ENCODE measurements around the gene SLC9A1. TPM values are rescaled to one million over a fixed set of nuclear protein-coding genes. Genes with fewer than 3 reads are reported as not detected.
A peak's percentile ranks its signal among the peaks of the same experiment; 100 is the strongest.

The SLC9A1 gene
- total RNA-seq, 1 donor from 2014 or later = 34.2 TPM

DNA sequence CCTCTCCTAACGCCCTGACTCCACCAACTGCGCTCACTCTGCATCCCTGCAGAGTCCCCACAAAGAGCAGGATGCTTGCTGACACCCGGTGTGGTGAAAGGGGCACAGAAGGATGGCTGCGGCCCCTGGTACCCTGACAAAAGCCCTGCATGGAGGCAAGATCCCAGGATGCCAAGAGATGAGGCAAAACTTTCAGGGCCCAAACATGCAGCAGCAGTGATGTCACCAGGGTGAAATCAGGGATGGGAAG is 36.6 kb downstream of the SLC9A1 start:
- Mint-ChIP-seq H3K27ac (ENCODE audit: unreplicated experiment) (peak overlapping the region; percentile 91), H3K27me3 (ENCODE audit: unreplicated experiment) (no peaks in the 10 kb centered on the region), H3K9me3 (ENCODE audit: unreplicated experiment) (no peaks in the 10 kb centered on the region), H3K4me3 (ENCODE audit: unreplicated experiment) (no peak overlapping the region), H3K4me1 (ENCODE audit: unreplicated experiment) (peaks cover 47% of the 10 kb centered on the region), H3K36me3 (ENCODE audit: unreplicated experiment) (peaks cover 5% of the 10 kb centered on the region)
- DNase-seq (ENCODE audit: extremely low spot score, unreplicated experiment) = no peak
- TF ChIP-seq CTCF (IDR thresholded peaks at IDR 0.05) = no peak

DNA sequence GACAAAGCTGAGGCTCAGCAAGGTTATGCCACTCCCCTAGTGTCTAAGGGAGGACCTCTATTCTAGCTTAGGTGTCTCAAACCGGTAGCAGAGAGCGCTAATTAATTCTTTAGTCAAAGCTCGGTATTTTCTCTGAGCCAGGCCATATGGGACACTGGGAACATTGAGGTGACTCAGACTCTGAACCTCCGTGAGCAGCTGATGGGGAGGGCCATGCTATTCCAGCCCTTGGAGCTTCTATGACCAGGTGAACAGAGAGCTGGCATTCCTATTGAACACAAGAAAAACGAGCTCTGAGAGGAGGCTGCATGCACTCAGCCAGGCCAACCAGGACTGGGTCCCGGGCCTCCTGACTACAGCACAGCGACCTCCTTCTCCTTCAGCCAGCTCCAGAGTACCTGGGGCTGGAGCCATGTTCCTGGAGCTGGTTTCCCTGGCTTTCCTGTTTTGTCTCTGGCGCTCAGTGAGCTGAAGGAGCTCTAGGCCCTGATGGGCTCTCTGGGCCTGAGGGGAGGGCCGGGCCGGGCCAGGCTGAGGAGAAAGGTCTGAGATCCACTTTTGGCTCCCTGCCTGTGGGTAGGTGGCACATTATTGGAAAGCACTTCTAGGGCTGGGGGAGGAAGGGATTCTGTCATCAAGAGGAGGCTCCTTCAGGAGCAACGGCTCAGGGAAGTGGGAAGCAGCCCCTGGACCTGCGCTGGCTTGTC is 37.0 kb downstream of the SLC9A1 start:
- H3K9me3 Mint-ChIP-seq (ENCODE audit: unreplicated experiment) = no peaks in the 10 kb centered on the region
- H3K27me3 Mint-ChIP-seq (ENCODE audit: unreplicated experiment) = no peaks in the 10 kb centered on the region
- no peak for TF ChIP-seq CTCF (IDR thresholded peaks at IDR 0.05)
- H3K4me3 Mint-ChIP-seq (ENCODE audit: unreplicated experiment) = no peak overlapping the region
- H3K36me3 Mint-ChIP-seq (ENCODE audit: unreplicated experiment) = peaks cover 5% of the 10 kb centered on the region
- peaks cover 44% of the 10 kb centered on the region for H3K4me1 Mint-ChIP-seq (ENCODE audit: unreplicated experiment)
- H3K27ac Mint-ChIP-seq (ENCODE audit: unreplicated experiment) = peak overlapping the region; percentile 91
- DNase-seq (ENCODE audit: extremely low spot score, unreplicated experiment) = no peak

DNA sequence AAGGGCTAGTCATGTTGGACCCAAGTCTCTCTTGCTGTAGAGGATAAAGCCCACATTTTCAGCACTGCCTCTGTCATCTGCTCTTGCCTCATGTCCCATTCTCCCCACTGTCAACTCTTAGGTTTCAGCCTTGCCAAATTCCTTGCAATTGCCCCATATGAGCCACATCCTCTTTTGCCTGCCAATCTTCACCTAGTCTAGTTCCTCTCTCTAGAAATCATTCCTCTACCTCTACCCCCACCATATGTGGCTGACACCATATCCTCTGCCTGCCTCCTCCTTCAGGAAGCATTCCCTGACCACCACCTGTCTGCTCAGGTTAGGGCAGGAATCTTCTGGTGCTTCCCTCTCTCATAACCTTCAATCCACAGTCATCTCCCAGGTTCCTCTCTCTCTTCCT is 38.2 kb downstream of the SLC9A1 start:
- Mint-ChIP-seq H3K4me1 (ENCODE audit: unreplicated experiment) (peaks cover 43% of the 10 kb centered on the region), H3K36me3 (ENCODE audit: unreplicated experiment) (peaks cover 5% of the 10 kb centered on the region), H3K27me3 (ENCODE audit: unreplicated experiment) (no peaks in the 10 kb centered on the region), H3K4me3 (ENCODE audit: unreplicated experiment) (no peak overlapping the region), H3K27ac (ENCODE audit: unreplicated experiment) (peak overlapping the region; percentile 58), H3K9me3 (ENCODE audit: unreplicated experiment) (no peaks in the 10 kb centered on the region)
- TF ChIP-seq CTCF (IDR thresholded peaks at IDR 0.05) = no peak
- DNase-seq (ENCODE audit: extremely low spot score, unreplicated experiment) = no peak

GRCh38 chr1:27116232-27116631 is 38.7 kb downstream of the SLC9A1 start:
- Mint-ChIP-seq H3K4me3 (ENCODE audit: unreplicated experiment) (no peak overlapping the region), H3K4me1 (ENCODE audit: unreplicated experiment) (peaks cover 42% of the 10 kb centered on the region), H3K9me3 (ENCODE audit: unreplicated experiment) (no peaks in the 10 kb centered on the region), H3K36me3 (ENCODE audit: unreplicated experiment) (peaks cover 5% of the 10 kb centered on the region), H3K27ac (ENCODE audit: unreplicated experiment) (no peak overlapping the region), H3K27me3 (ENCODE audit: unreplicated experiment) (no peaks in the 10 kb centered on the region)
- no peak for TF ChIP-seq CTCF (IDR thresholded peaks at IDR 0.05)
- DNase-seq (ENCODE audit: extremely low spot score, unreplicated experiment) = no peak

GRCh38 chr1:27114546-27114945 is 40.4 kb downstream of the SLC9A1 start:
- no peak for TF ChIP-seq CTCF (IDR thresholded peaks at IDR 0.05)
- Mint-ChIP-seq H3K27me3 (ENCODE audit: unreplicated experiment) (no peaks in the 10 kb centered on the region), H3K9me3 (ENCODE audit: unreplicated experiment) (no peaks in the 10 kb centered on the region), H3K4me3 (ENCODE audit: unreplicated experiment) (no peak overlapping the region), H3K36me3 (ENCODE audit: unreplicated experiment) (peaks cover 5% of the 10 kb centered on the region), H3K27ac (ENCODE audit: unreplicated experiment) (no peak overlapping the region), H3K4me1 (ENCODE audit: unreplicated experiment) (peaks cover 41% of the 10 kb centered on the region)
- no peak for DNase-seq (ENCODE audit: extremely low spot score, unreplicated experiment)
